GM08714 (cell line): ENCODE data around the gene NGRN.
"Not testable (repeated sequence)": the region's sequence is repeated elsewhere in the genome, so short reads cannot be mapped to it uniquely, and the experiment has no call there.

ENCODE experiments used
- H3K4me3 ChIP-seq: fragments of 200-500 bp; sonication (Bioruptor generic); 2 replicates; pipeline ENCODE4 v1.5.1; 2014; ENCODE audit warnings: mild to moderate bottlenecking, low read length, inconsistent platforms
- ZNF274 ChIP-seq: IDR thresholded peaks from 2 replicates; pipeline ENCODE4 v1.6.1; 2012; ENCODE audit warnings: mild to moderate bottlenecking, low read depth, low read length

The NGRN gene

DNA sequence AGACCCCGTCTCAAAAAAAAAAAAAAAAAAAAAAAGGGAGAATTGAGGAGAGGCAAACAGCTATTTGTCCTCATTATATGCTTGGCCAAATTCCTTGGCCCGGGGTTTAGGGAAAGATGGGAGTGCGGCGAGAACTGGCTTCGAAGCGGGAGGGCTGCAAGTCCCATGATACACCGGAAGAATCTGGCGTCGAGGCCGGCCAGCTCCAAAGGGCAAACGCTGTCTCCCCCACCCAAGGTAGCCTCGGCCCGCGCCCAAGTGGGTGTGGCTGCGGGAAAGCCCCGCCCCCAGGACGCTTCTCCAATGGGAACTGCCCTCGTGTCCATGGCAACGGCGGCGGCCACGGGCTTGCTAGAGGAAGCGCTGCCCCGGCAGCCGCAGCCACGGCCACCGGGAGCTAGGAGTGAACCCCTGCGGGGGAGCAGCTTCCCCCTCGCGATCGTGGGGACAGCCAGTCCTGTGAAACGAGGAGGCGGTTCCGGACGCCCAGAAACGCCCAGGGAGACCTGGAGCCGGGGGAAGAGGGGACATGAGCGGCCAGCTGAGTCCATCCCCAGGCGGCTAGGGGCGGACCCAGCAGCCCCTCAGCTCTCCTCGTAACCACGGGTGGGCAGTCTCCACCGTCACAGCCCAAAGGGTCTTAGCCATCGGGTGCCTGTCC lies 16.1 kb upstream of the NGRN start, which contains the start of gene TTLL13:
TSS of gene TTLL13 (plus strand) at position 354 of the 661 bp plus-strand sequence. CDS start 1,075 bp downstream, outside the sequence.
- no peak for TF ChIP-seq ZNF274

DNA sequence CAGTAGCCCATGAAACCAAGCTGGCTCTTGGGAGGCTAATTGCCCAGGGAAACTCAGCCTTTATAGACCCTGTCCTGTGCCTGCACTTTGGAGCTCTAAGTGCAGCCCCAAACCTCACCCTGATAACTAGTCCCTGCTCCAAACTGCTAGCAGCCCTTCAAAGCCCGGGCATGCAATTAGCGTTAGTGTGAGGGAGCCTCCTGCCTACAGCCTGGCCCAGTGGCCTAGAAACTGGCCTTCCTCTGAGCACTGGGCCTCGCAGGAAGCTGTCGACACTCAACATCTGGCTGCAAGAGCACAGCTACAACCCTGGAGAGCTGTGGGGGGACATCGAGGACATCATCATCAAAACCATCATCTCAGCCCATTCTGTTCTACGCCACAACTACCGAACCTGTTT lies 7.7 kb upstream of the NGRN start:
- H3K4me3 ChIP-seq: no peak overlapping the region
- no peak for TF ChIP-seq ZNF274

More for the DNA sequence above, 16.1 kb upstream of the NGRN start, which contains the start of gene TTLL13:
- peak within 1 kb of the TSS; percentile 48; the same call in 1 of the 2 replicates for H3K4me3 ChIP-seq

DNA sequence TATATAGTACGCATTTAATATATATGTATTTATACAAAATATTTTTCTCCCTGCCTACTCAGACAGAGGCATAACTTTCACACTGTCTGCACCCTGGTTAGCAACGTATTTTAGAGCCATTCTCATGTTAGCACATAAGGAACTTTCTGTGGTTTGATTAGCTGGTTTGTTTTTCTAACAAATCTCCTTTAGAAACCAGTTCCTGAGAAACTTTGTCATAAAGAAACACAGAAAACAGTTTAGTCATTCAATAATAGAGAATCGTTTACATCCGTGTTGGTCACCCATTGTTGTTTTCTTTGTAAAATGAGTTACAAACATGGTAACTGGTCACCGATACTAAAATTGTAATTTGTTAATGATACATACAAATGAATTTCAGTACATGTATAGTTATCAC lies 5.9 kb upstream of the NGRN start:
- no peak overlapping the region for H3K4me3 ChIP-seq
- TF ChIP-seq ZNF274: no peak

DNA sequence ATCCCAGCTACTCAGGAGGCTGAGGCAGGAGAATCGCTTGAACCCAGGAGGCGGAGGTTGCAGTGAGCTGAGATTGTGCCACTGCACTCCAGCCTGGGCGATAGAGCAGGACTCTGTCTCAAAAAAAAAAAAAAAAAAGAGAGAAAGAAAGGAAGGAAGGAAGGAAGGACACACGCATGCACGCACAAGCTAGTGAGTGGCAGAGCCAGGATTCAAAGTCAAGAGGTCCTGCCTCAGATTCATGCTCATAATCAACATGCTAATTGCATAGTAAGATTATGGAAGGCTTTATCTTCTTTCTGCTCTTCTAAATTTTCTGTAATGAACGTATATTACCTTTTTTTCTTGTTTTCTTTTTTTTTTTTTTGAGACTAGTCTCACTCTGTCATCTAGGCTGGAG lies 4.7 kb upstream of the NGRN start:
- not testable (repeated sequence) for H3K4me3 ChIP-seq

DNA sequence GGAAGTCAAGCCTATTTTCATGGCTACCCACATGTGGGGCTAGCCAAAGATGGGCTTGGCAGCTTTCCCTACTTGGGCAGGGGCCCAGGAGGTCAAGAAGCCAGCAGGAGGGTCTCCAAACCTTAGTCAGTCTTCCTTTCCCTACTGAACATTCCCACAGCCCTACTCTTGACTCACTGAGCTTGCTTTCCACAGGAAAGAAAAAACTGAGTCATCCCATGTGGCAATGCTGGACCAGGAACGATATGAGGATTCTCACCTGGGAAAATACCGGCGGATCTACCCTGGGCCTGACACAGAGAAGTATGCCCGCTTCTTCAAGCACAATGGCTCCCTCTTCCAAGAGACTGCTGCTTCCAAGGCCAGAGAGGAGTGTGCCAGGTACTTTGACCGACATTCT lies 3.7 kb upstream of the NGRN start:
- H3K4me3 ChIP-seq: no peak overlapping the region
- TF ChIP-seq ZNF274: no peak

DNA sequence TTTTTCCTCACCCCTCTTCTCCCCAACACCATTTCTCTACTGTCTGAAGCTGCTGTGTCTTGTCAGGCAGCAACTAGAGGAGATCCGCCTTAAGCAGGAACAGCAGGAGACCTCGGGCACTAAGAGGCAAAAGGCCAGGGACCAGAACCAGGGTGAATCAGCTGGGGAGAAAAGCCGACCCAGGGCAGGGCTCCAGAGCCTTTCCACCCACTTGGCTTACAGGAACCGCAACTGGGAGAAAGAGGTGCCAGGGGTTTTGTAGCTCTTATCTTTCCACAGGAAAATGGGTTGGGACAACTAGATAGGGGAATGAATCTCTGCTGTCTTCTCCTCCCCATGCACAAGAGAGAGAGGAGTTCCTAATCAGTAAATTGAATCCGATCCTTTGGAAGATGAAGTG lies 3.0 kb upstream of the NGRN start:
- TF ChIP-seq ZNF274: no peak
- no peak overlapping the region for H3K4me3 ChIP-seq

DNA sequence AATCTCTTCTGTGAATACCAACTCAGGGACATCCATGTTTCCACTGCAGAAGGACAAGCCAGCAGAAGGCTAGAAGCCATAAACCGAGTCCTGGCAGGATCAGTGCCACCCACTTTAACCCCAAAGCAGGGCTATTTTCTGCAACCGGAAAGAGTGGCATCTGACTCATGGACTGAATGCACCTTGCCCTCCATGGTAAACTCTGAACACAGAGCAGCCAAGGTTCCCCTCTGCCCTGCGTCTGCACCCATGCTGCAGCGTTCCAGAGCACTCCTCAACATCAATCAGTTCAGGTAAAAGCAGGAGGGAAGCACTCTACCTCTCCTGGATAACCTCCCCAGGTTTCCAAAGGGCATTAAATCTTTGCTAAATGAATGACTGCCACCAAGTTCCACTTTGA lies 801 bp upstream of the NGRN start:
- H3K4me3 ChIP-seq: peak overlapping the region; percentile 74
- no peak for TF ChIP-seq ZNF274

DNA sequence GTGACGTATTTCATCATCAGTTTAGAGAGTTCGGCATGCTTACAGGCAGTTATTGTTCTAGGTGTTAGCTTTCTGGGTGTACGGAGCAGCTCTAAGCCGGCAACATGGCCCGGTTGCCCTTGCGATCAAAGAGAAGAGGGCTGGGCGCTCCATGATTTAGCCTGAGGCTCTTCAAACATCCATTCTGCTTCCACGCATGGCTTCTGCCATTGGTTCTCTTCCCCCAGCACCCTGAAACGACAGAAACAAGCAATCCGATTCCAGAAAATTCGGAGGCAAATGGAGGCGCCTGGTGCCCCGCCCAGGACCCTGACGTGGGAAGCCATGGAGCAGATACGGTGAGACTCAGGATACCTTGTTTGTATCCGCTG lies 574 bp downstream of the NGRN start:
- TF ChIP-seq ZNF274: no peak

DNA sequence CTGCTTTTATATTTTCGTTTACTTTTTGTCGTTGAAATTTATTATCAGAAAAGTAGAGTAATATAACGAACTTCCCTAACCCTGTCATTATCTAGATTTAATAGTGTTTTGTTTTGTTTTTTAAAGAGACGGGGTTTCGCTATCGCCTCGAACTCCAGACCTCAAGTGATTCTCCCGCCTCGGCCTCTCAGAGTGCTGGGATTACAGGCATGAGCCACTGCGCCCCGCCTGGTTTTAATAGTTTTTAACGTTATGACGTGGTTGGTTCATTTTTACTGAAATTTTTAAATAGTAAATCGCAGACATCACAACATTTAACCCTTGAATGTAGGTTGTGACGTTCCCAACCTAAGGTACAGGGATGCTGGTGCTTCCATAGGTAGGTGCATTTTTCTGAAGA lies 1.0 kb downstream of the NGRN start:
- TF ChIP-seq ZNF274: no peak
- peak overlapping the region; percentile 74 for H3K4me3 ChIP-seq

More for the DNA sequence above, 574 bp downstream of the NGRN start:
- H3K4me3 ChIP-seq: peak overlapping the region; percentile 74

DNA sequence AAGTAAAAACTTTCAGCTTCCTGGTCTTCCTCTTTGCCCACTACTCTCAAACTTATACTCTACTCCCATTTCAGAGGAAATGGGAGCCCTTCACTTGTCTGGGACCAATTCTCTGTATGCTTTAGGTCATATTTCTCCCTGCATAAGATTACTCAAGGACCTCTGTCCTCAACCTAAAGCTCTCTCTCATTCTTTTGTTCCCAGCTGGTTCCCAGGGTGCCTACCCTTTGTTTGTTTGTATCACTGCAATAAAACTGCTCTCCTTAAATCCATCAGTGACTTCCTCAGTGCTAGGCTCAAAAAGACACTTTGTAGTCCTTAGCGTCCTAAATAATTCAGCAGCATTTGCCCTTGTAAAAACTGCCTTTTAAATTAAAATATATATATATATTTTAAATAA lies 2.9 kb downstream of the NGRN start:
- H3K4me3 ChIP-seq: no peak overlapping the region

DNA sequence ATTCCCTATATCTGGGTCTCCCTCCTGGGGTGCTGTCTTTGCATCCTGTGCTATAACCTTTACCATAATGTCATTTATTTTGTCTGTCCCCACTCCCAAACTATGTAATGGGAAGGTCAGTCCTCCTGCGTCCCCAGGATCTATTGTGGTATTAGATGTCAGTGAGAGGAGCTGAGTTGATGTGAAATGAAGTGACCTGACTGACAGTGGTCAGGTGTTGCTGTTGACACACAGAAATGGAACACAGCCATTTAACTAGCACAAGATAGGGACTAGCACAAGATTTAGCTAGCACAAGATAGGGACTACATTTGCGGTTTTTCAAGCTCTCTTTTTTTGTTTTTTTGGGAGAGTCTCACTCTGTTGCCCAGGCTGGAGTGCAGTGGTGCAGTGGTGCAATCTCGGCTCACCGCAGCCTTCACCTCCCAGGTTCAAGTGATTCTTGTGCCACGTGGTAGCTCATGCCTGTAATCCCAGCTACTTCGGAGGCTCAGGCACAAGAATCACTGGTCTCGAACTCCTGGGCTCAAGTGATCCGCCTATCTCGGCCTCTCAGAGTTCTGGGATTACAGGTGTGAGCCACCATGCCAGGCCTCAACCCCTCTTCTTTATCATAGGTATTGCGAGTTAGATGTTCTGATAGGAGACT lies 5.2 kb downstream of the NGRN start:
- no peak overlapping the region for H3K4me3 ChIP-seq
- no peak for TF ChIP-seq ZNF274

More for the DNA sequence above, 2.9 kb downstream of the NGRN start:
- TF ChIP-seq ZNF274: no peak

DNA sequence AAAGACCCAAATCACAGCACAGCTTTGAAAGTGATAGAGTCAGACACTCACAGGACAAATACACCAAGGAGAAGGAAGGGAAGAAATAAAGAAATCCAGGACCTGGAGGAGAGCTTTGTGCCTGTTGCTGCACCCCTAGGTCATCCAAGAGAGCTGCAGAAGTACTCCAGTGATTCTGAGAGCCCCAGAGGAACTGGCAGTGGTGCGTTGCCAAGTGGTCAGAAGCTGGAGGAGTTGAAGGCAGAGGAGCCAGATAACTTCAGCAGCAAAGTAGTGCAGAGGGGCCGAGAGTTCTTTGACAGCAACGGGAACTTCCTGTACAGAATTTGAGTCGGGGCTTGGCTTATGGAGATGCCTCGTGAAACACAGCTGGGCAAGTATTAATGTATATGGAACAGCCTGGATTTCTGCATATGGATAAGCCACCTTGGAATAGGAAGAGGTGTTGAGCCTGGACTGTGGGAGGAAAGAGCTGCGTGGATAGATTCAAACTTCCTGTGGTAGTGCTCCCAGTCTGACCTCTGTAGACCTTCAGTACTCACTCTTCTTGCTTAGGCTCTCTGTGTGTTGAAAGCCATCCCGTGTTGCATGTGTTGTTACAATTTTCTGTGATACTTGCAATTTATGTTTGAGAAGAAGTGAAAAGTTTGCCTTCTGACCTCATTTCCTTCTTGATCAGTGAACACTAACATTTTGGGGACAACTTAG lies 6.1 kb downstream of the NGRN start:
- TF ChIP-seq ZNF274: no peak
- H3K4me3 ChIP-seq: no peak overlapping the region

DNA sequence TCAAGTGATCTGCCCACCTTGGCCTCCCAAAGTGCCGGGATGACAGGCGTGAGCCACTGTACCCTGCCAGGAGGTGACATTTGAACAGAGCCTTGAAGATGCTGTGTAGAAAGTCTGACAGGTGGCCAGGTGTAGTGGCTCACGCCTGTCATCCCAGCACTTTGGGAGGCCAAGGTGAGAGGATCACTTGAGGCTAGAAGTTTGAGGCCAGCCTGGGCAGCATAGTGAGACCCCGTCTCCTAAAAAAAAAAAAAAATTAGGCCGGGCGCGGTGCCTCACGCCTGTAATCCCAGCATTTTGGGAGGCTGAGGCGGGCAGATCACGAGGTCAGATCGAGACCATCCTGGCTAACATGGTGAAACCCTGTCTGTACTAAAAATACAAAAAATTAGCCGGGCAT lies 13.0 kb downstream of the NGRN start:
- not testable (repeated sequence) for H3K4me3 ChIP-seq

DNA sequence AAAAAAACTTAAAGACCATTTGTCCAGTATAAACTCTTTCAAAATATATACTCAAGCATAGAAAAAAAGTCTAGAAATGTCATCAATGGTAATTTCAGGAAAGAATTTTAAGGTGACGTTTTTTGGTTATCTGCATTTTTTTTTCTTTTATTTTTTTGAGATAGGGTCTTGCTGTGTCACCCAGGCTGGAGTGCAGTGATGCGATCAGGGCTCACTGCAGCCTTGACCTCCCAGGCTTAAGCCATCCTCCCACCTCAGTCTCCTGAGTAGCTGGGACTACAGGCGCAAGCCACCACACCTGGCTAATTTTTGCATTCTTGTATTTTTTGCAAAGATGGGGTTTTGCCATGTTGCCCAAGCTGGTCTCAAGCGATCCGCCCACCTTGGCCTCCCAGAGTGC lies 15.3 kb downstream of the NGRN start:
- not testable (repeated sequence) for H3K4me3 ChIP-seq

DNA sequence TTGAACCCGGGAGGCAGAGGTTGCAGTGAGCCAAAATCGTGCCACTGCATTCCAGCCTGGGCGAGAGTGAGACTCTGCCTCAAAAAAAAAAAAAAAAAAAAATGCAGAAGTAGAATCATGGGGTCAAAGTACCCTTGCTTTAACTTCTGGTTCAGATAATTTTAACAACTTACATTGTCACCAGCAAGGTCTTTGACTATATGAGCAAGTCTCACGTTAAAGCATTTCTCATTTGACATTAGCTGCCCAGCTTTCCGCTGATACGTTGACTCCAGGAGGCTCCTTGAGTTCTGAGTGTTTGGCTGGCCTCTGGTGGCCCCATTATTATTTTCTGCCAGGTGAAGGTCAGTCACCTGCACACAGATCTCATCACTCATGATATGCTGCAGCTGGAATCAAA lies 16.2 kb downstream of the NGRN start:
- not testable (repeated sequence) for H3K4me3 ChIP-seq
